HepG2 (cell line): ENCODE measurements around the gene JKAMP. TPM values are rescaled to one million over a fixed set of nuclear protein-coding genes. Genes with fewer than 3 reads are reported as not detected.

ENCODE experiments used
- ATAC-seq: fragments of 200-7000 bp; cut with Tn5 transposase; 3 replicates; pipeline ENCODE4 v1.9.1; 2020; ENCODE audit warnings: mild to moderate bottlenecking, moderate library complexity
- BruUV-seq: library from RNA; stranded (reverse); fragments of 400-500 nt; replicated peaks from 2 replicates; lab custom pipeline; 2021; lab: Mats Ljungman, UMichigan
- CTCF ChIA-PET: fragments of 300-600 bp; formaldehyde crosslinking; extraction: SDS; loops from one replicate; lab custom pipeline; 2021; ENCODE audit warnings: low total read pairs, inconsistent platforms, low intra/inter-chr PET ratio; lab: Yijun Ruan, JAX
- POLR2A ChIA-PET: fragments of 350-600 bp; sonication (Branson Sonifier 250); formaldehyde crosslinking; loops from one replicate; lab custom pipeline; 2020; ENCODE audit warnings: antibody characterized with exemption, inconsistent platforms; lab: Yijun Ruan, JAX
- DNase-seq: peaks from one replicate; pipeline ENCODE4 v3.0.0-alpha.2; 2015; ENCODE audit warnings: low spot score
- FAIRE-seq: peaks from 3 replicates; lab custom pipeline; 2011; peaks lifted over from hg19 to GRCh38; lab: Jason Lieb, UNC
- H2AFZ ChIP-seq: one replicate; pipeline ENCODE4 v1.6.1; 2011; ENCODE audit warnings: low read length, inconsistent platforms
- H3K27ac ChIP-seq: fragments of 300-600 bp; 3 replicates; pipeline ENCODE4 v1.8.0; 2011; ENCODE audit warnings: mixed run types, mild to moderate bottlenecking, mixed read lengths, low read length, inconsistent platforms; ENCODE audit not compliant: insufficient read depth; ENCODE audit errors: extremely low read length
- H3K27me3 ChIP-seq, 2 experiments: fragments of 200-600 bp in 1 of 2; 2 replicates in 1 of 2; 3 replicates in 1 of 2; pipeline versions ENCODE4 v1.6.0 to v1.8.0; 2011; ENCODE audit warnings: low read length in 2 of 2, mild to moderate bottlenecking in 2 of 2, moderate library complexity in 2 of 2, inconsistent platforms in 1 of 2; ENCODE audit not compliant: insufficient read depth in 2 of 2, control insufficient read depth in 1 of 2
- H3K36me3 ChIP-seq, 2 experiments: fragments of 200-600 bp in 1 of 2; replicated peaks in 1 of 2; 2 replicates in 1 of 2; 3 replicates in 1 of 2; pipeline versions ENCODE4 v1.5.1 to v1.8.0; 2011; ENCODE audit warnings: low read length in 2 of 2, inconsistent platforms in 1 of 2; ENCODE audit not compliant: insufficient read depth in 2 of 2, control insufficient read depth in 1 of 2
- H3K4me1 ChIP-seq: 2 replicates; pipeline ENCODE4 v1.5.1; 2012; ENCODE audit warnings: low read length, inconsistent platforms; ENCODE audit not compliant: insufficient read depth
- H3K4me2 ChIP-seq: 2 replicates; pipeline ENCODE4 v1.6.0; 2011; ENCODE audit warnings: low read depth, low read length, inconsistent platforms
- H3K4me3 ChIP-seq, 3 experiments: fragments of 200-600 bp in 1 of 3; sonication (generic), shearing (Covaris generic) in 1 of 3; replicated peaks in 1 of 3; 2 replicates each; pipeline ENCODE4 v1.5.1; 2011 to 2016; ENCODE audit warnings: low read length in 3 of 3, inconsistent platforms in 2 of 3, low read depth in 2 of 3, mild to moderate bottlenecking in 2 of 3, control low read depth in 1 of 3, mixed read lengths in 1 of 3; ENCODE audit not compliant: insufficient read depth in 1 of 3
- H3K79me2 ChIP-seq: one replicate; pipeline ENCODE4 v1.6.1; 2011; ENCODE audit warnings: low read length, inconsistent platforms; ENCODE audit not compliant: insufficient read depth
- H3K9ac ChIP-seq: 2 replicates; pipeline ENCODE4 v1.6.0; 2011; ENCODE audit warnings: mild to moderate bottlenecking, low read depth, low read length, inconsistent platforms; ENCODE audit not compliant: insufficient read depth
- H3K9me3 ChIP-seq: 2 replicates; pipeline ENCODE4 v1.5.1; 2012; ENCODE audit warnings: mild to moderate bottlenecking, low read length
- H4K20me1 ChIP-seq: 2 replicates; pipeline ENCODE4 v1.6.0; 2011; ENCODE audit warnings: inconsistent platforms, mild to moderate bottlenecking, low read length, moderate library complexity; ENCODE audit not compliant: insufficient read depth
- BHLHE40 ChIP-seq: IDR thresholded peaks from 2 replicates; pipeline ENCODE4 v1.6.1; 2011; ENCODE audit warnings: low read length, improper control_type of control experiment
- DZIP1 ChIP-seq: sonication (generic); formaldehyde crosslinking; IDR thresholded peaks from 2 replicates; pipeline ENCODE4 v1.5.0; 2020; ENCODE audit warnings: mild to moderate bottlenecking, missing genetic modification reagents
- GTF3A ChIP-seq: sonication (generic); formaldehyde crosslinking; conservative IDR thresholded peaks from 2 replicates; pipeline ENCODE4 v1.4.0; 2020; ENCODE audit warnings: mild to moderate bottlenecking, missing genetic modification reagents
- HNRNPK ChIP-seq: fragments of 200-400 bp; formaldehyde crosslinking; IDR thresholded peaks from 2 replicates; pipeline ENCODE4 v1.6.1; 2018; ENCODE audit warnings: low read length, low read depth, moderate library complexity, mild to moderate bottlenecking; ENCODE audit not compliant: poor library complexity, severe bottlenecking
- NRL ChIP-seq: sonication (generic); formaldehyde crosslinking; IDR thresholded peaks from 2 replicates; pipeline ENCODE4 v1.5.0; 2020; ENCODE audit warnings: missing genetic modification reagents, mild to moderate bottlenecking, moderate library complexity, borderline replicate concordance
- SALL1 ChIP-seq: sonication (generic); formaldehyde crosslinking; IDR thresholded peaks from 2 replicates; pipeline ENCODE4 v1.8.0; 2022; ENCODE audit warnings: mild to moderate bottlenecking, missing genetic modification reagents
- TSC22D2 ChIP-seq: sonication (generic); formaldehyde crosslinking; IDR thresholded peaks from 2 replicates; pipeline ENCODE4 v1.5.1; 2020; ENCODE audit warnings: missing genetic modification reagents, mild to moderate bottlenecking, borderline replicate concordance
- ZNF318 ChIP-seq: sonication (generic); formaldehyde crosslinking; IDR thresholded peaks from 2 replicates; pipeline ENCODE4 v1.4.0; 2020; ENCODE audit warnings: mild to moderate bottlenecking, missing genetic modification reagents
- ZNF331 ChIP-seq: sonication (generic); formaldehyde crosslinking; IDR thresholded peaks from 2 replicates; pipeline ENCODE4 v1.4.0; 2020; ENCODE audit warnings: missing genetic modification reagents
- ZNF33B ChIP-seq: sonication (generic); formaldehyde crosslinking; IDR thresholded peaks from 2 replicates; pipeline ENCODE4 v1.5.1; 2020; ENCODE audit warnings: mild to moderate bottlenecking, missing genetic modification reagents
- ZNF382 ChIP-seq: sonication (generic); formaldehyde crosslinking; IDR thresholded peaks from 2 replicates; pipeline ENCODE4 v1.5.0; 2020; ENCODE audit warnings: missing genetic modification reagents, mild to moderate bottlenecking, borderline replicate concordance
- ZNF746 ChIP-seq: sonication (generic); formaldehyde crosslinking; IDR thresholded peaks from 2 replicates; pipeline ENCODE4 v1.8.0; 2022; ENCODE audit warnings: mild to moderate bottlenecking, missing genetic modification reagents
- ZNF768 ChIP-seq: sonication (generic); formaldehyde crosslinking; IDR thresholded peaks from 2 replicates; pipeline ENCODE4 v1.4.0; 2020; ENCODE audit warnings: missing genetic modification reagents
- ZSCAN12 ChIP-seq: sonication (generic); formaldehyde crosslinking; IDR thresholded peaks from 2 replicates; pipeline ENCODE4 v1.9.0; 2021; ENCODE audit warnings: mild to moderate bottlenecking, missing genetic modification reagents
- WGBS: methylation state at CpG from one replicate; pipeline ENCODE4 v1.1.6; 2017; ENCODE audit warnings: low lambda C conversion rate; 5-methylcytosine and 5-hydroxymethylcytosine counted together
- in situ Hi-C: cut with HindIII; loops from 2 replicates; pipeline ENCODE4 v1.10.0; 2017; ENCODE audit warnings: low pct_unique_long_range_greater_than_20kb; ENCODE audit not compliant: extremely low pct_ligation_motif_present
- intact Hi-C: fragments of 100-400 bp; cut with micrococcal nuclease; formaldehyde crosslinking; loops from one replicate; pipeline ENCODE4 v1.10.0; 2022; ENCODE audit not compliant: unreplicated experiment
- polyA plus RNA-seq, 8 experiments: library from polyadenylated mRNA; depleted of rRNA in 3 of 8; stranded (reverse) in 7 of 8; unstranded in 1 of 8; fragments of >200 nt; fragmentation: Illumina TruSeq in 4 of 8; extraction: Trizol in 4 of 8; gene quantifications; 2 replicates each; pipeline versions ENCODE4 v1.2.1 to v1.2.3, GENCODE V29; 2011 to 2016; ENCODE audit warnings: low read depth in 4 of 8, missing spikeins in 1 of 8, mixed read lengths in 1 of 8; ENCODE audit not compliant: insufficient read depth in 1 of 8
- total RNA-seq, 5 experiments: library from RNA; depleted of rRNA; stranded (reverse); fragments of >200 nt; fragmentation: Illumina TruSeq; extraction: Trizol; gene quantifications; 2 replicates each; pipeline ENCODE4 v1.2.3, GENCODE V29; 2016; ENCODE audit warnings: low read depth in 1 of 5

JKAMP gene
- total and polyA plus RNA-seq, 2 of the 13 experiments (the other 11 are each of a cell fraction or from before 2014, with no cell fraction given) = 56.4 to 135 TPM

- no peak for TF ChIP-seq ZNF318
- no peak for TF ChIP-seq SALL1
- TF ChIP-seq, all 625 proteins: peak for 0
These were observed 56.5 kb downstream of the JKAMP start (continued) for GRCh38 chr14:59540852-59541251.

GRCh38 chr14:59541731-59542130 lies 57.4 kb downstream of the JKAMP start:
- H3K9me3 ChIP-seq = no peaks in the 10 kb centered on the region
- H3K4me1 ChIP-seq = no peaks in the 10 kb centered on the region
- H2AFZ ChIP-seq = no peak overlapping the region
- WGBS = 0% methylated on average over 2 of the region's 2 CpGs
- H3K27ac ChIP-seq = no peak overlapping the region
- DNase-seq = no peak
- peaks cover 2 to 9% of the 10 kb centered on the region in 2 experiments; a peak in 2 of 5 replicates for H3K27me3 ChIP-seq
- no peaks in the 10 kb centered on the region for H3K36me3 ChIP-seq
- intact Hi-C loops = no loop called here
- POLR2A ChIA-PET = no interaction called here
- no TSS peak for BruUV-seq
- in situ Hi-C loops = no loop called here
- H3K79me2 ChIP-seq = no peaks in the 10 kb centered on the region
- CTCF ChIA-PET = no interaction called here
- ATAC-seq = no peak
- H3K9ac ChIP-seq = no peak overlapping the region
- FAIRE-seq = no peak
- no peak overlapping the region for H3K4me2 ChIP-seq
- H3K4me3 ChIP-seq = no peak overlapping the region
- TF ChIP-seq ZNF382 (CRISPR knock-in tag) (no peak), GTF3A (CRISPR knock-in tag) (no peak), ZSCAN12 (CRISPR knock-in tag) (no peak), NRL (CRISPR knock-in tag) (no peak), ZNF746 (CRISPR knock-in tag) (no peak), DZIP1 (CRISPR knock-in tag) (no peak), BHLHE40 (no peak), HNRNPK (no peak), ZNF33B (CRISPR knock-in tag) (no peak), ZNF768 (CRISPR knock-in tag) (no peak), ZNF331 (CRISPR knock-in tag) (no peak), TSC22D2 (CRISPR knock-in tag) (no peak)
- H4K20me1 ChIP-seq = no peaks in the 10 kb centered on the region
